Spleen (tissue), 11 donors: ENCODE measurements around the gene FAM120A. TPM values are rescaled to one million over a fixed set of nuclear protein-coding genes. Genes with fewer than 3 reads are reported as not detected.

Source experiments
- DNase-seq: peaks from one replicate; pipeline ENCODE4 v3.0.0-alpha.2; 2020
- H3K27ac ChIP-seq, 8 donors: fragments of 200-600 bp; sonication (generic) in 7 of 8; 1 replicate in 4 of 8; 2 replicates in 4 of 8; pipeline versions ENCODE4 v1.5.0 to v1.8.0; 2016 to 2021; ENCODE audit warnings: inconsistent platforms in 4 of 8, mild to moderate bottlenecking in 4 of 8, moderate library complexity in 1 of 8
- H3K27me3 ChIP-seq, 7 donors: fragments of 200-600 bp; sonication (generic) in 6 of 7; replicated peaks in 1 of 7; 1 replicate in 4 of 7; 2 replicates in 3 of 7; pipeline versions ENCODE4 v1.5.0 to v1.8.0; 2016 to 2021; ENCODE audit warnings: inconsistent platforms in 3 of 7, mild to moderate bottlenecking in 1 of 7
- H3K36me3 ChIP-seq, 6 donors: fragments of 200-600 bp; sonication (generic) in 5 of 6; 1 replicate in 4 of 6; 2 replicates in 2 of 6; pipeline versions ENCODE4 v1.5.0 to v1.8.0; 2016 to 2021; ENCODE audit warnings: inconsistent platforms in 2 of 6
- H3K4me1 ChIP-seq, 6 donors: fragments of 200-600 bp; sonication (generic) in 5 of 6; 1 replicate in 3 of 6; 2 replicates in 3 of 6; pipeline versions ENCODE4 v1.5.0 to v1.8.0; 2016 to 2021; ENCODE audit warnings: inconsistent platforms in 3 of 6
- H3K4me3 ChIP-seq, 8 donors: fragments of 200-600 bp; sonication (generic) in 7 of 8; 1 replicate in 4 of 8; 2 replicates in 4 of 8; pipeline versions ENCODE4 v1.5.0 to v1.8.0; 2016 to 2021; ENCODE audit warnings: inconsistent platforms in 4 of 8, mild to moderate bottlenecking in 4 of 8, moderate library complexity in 2 of 8
- H3K9me3 ChIP-seq, 8 donors: fragments of 200-600 bp; sonication (generic) in 7 of 8; 1 replicate in 4 of 8; 2 replicates in 4 of 8; pipeline versions ENCODE4 v1.5.0 to v1.8.0; 2016 to 2021; ENCODE audit warnings: inconsistent platforms in 4 of 8
- CTCF ChIP-seq, 11 experiments: fragments of 200-600 bp in 7 of 11; fragments of 450-650 bp in 4 of 11; sonication (generic) in 4 of 11; IDR thresholded peaks in 8 of 11; conservative IDR thresholded peaks in 3 of 11; 1 replicate in 7 of 11; 2 replicates in 4 of 11; pipeline versions ENCODE4 v1.4.0 to v1.8.0; 2016 to 2021; ENCODE audit warnings: antibody characterized with exemption in 11 of 11, inconsistent platforms in 4 of 11, mild to moderate bottlenecking in 1 of 11
- POLR2A ChIP-seq, 3 donors: fragments of 450-650 bp; IDR thresholded peaks; one replicate each; pipeline ENCODE4 v1.5.1; 2017; ENCODE audit warnings: antibody characterized with exemption in 3 of 3, mild to moderate bottlenecking in 1 of 3
- POLR2AphosphoS5 ChIP-seq, 3 donors: sonication (generic); formaldehyde crosslinking; IDR thresholded peaks; one replicate each; pipeline ENCODE4 v1.5.1; 2017; ENCODE audit warnings: antibody characterized with exemption in 3 of 3
- WGBS, 5 donors: extraction: QIAGEN DNeasy Blood & Tissue Kit in 3 of 5; methylation state at CpG; one replicate each; pipeline versions ENCODE4 v1.1.5 to v1.1.7; 2013 to 2018; 5-methylcytosine and 5-hydroxymethylcytosine counted together
- intact Hi-C: fragments of 100-400 bp; cut with DNase I; formaldehyde crosslinking; loops from one replicate; pipeline ENCODE4 v1.15.0; 2023; ENCODE audit warnings: low total_unique reads
- polyA plus RNA-seq, 3 donors: library from polyadenylated mRNA; stranded (reverse); fragments of 200-250 nt; gene quantifications; one replicate each; pipeline ENCODE4 v1.2.1, GENCODE V29; 2013
- total RNA-seq, 7 donors: library from RNA; depleted of rRNA in 3 of 7; stranded (reverse); fragments of >200 nt in 3 of 7; fragmentation: NEBNext Ultra II Directional in 4 of 7; extraction: Animal tissue kit (Norgen Biotek cat#: 25700) in 4 of 7; gene quantifications; one replicate each; pipeline versions ENCODE4 v1.1.0 to v1.2.1, GENCODE V29; 2016 to 2021
- donor health status: healthy with polysubstance abuse.
- donor health status: DM: no; HTN: no; CAD: no; lungs with moderate emphysema.
- donor health status: DM: no; HTN: no; CAD: no.
- donor health status: Bipolar disorder and iron deficiency.
- donor health status: healthy.
- donor health status: DM: no; HTN: no; CAD: no.
- donor health status: DM: yes; HTN: yes; CAD: no.

FAM120A gene
- total and polyA plus RNA-seq, 10 donors = 33.0 to 116 (median 102) TPM

GRCh38 chr9:93572636-93573515 lies 121.4 kb downstream of the FAM120A start:
- no peak for TF ChIP-seq POLR2A (IDR thresholded peaks at IDR 0.05)
- no peak for TF ChIP-seq CTCF (IDR thresholded peaks at IDR 0.05 in 8 of 11, conservative IDR thresholded peaks at IDR 0.05 in 3 of 11)
- TF ChIP-seq POLR2AphosphoS5 (IDR thresholded peaks at IDR 0.05) = no peak
- Histone ChIP-seq H3K27me3 (no peaks in the 10 kb centered on the region), H3K4me1 (peaks cover 16 to 50% (median 30%) of the 10 kb centered on the region in 6 donors), H3K36me3 (no peaks in the 10 kb centered on the region), H3K9me3 (peaks cover 0 to 8% (median 0%) of the 10 kb centered on the region in 8 donors), H3K27ac (no peak overlapping the region), H3K4me3 (no peak overlapping the region)
- intact Hi-C loops = no loop called here
- DNase-seq = no peak
- WGBS, 5 donors = 92 to 98% (median 93%) methylated on average over 8 of the region's 8 CpGs

GRCh38 chr9:93573516-93573828 lies 122.0 kb downstream of the FAM120A start:
- H3K27ac ChIP-seq = no peak overlapping the region
- no peaks in the 10 kb centered on the region for H3K36me3 ChIP-seq
- WGBS, 5 donors = 73 to 88% (median 84%) methylated on average over 3 of the region's 3 CpGs
- no peak for DNase-seq
- H3K27me3 ChIP-seq = no peaks in the 10 kb centered on the region
- H3K4me3 ChIP-seq = no peak overlapping the region
- H3K9me3 ChIP-seq = peaks cover 0 to 8% (median 0%) of the 10 kb centered on the region in 8 donors
- H3K4me1 ChIP-seq = peaks cover 17 to 50% (median 36%) of the 10 kb centered on the region in 6 donors
- intact Hi-C loops = no loop called here
- TF ChIP-seq POLR2AphosphoS5 (IDR thresholded peaks at IDR 0.05) = no peak
- TF ChIP-seq CTCF (IDR thresholded peaks at IDR 0.05 in 8 of 11, conservative IDR thresholded peaks at IDR 0.05 in 3 of 11) = no peak

GRCh38 chr9:93574091-93574899 lies 122.8 kb downstream of the FAM120A start:
- 87 to 95% (median 91%) methylated on average over 9 of the region's 9 CpGs for WGBS, 5 donors
- Histone ChIP-seq H3K27me3 (no peaks in the 10 kb centered on the region), H3K4me1 (peaks cover 17 to 52% (median 40%) of the 10 kb centered on the region in 6 donors), H3K4me3 (no peak overlapping the region), H3K36me3 (no peaks in the 10 kb centered on the region), H3K9me3 (peaks cover 0 to 8% (median 0%) of the 10 kb centered on the region in 8 donors), H3K27ac (peak overlapping the region in 6 of 8 donors; percentile 6 to 97 (median 94))
- DNase-seq = no peak
- intact Hi-C loops = no loop called here
- TF ChIP-seq POLR2AphosphoS5 (IDR thresholded peaks at IDR 0.05) (no peak), POLR2A (IDR thresholded peaks at IDR 0.05) (no peak), CTCF (IDR thresholded peaks at IDR 0.05 in 8 of 11, conservative IDR thresholded peaks at IDR 0.05 in 3 of 11) (no peak)
